IMR-90 (cell line): ENCODE results near the gene DACT2. TPM values are rescaled to one million over a fixed set of nuclear protein-coding genes. Genes with fewer than 3 reads are reported as not detected.
"Not testable (repeated sequence)": the region's sequence is repeated elsewhere in the genome, so short reads cannot be mapped to it uniquely, and the experiment has no call there.

Experiments
- ATAC-seq: fragments of 200-7000 bp; cut with Tn5 transposase; 2 replicates; pipeline ENCODE4 v1.9.1; 2020; ENCODE audit warnings: low read depth, mild to moderate bottlenecking, moderate library complexity
- BruUV-seq: library from RNA; stranded (reverse); fragments of 400-500 nt; replicated peaks from 2 replicates; lab custom pipeline; 2021; lab: Mats Ljungman, UMichigan
- CTCF ChIA-PET: fragments of 300-600 bp; formaldehyde crosslinking; extraction: SDS; loops from one replicate; lab custom pipeline; 2021; ENCODE audit warnings: antibody characterized with exemption; lab: Yijun Ruan, JAX
- POLR2A ChIA-PET: fragments of 300-600 bp; sonication (Branson Sonifier 250); formaldehyde crosslinking; loops from one replicate; lab custom pipeline; 2022; ENCODE audit warnings: antibody characterized with exemption; ENCODE audit not compliant: unreplicated experiment; lab: Charles Lee
- DNase-seq: peaks from one replicate; pipeline ENCODE4 v3.0.0; 2013
- H2AFZ ChIP-seq: replicated peaks from 2 replicates; pipeline ENCODE3; 2013; ENCODE audit warnings: low read length, mild to moderate bottlenecking; ENCODE audit not compliant: poor library complexity
- H2AK5ac ChIP-seq: 2 replicates; pipeline ENCODE4 v1.6.1; 2013; ENCODE audit warnings: low read depth, low read length, inconsistent platforms
- H2AK9ac ChIP-seq: replicated peaks from 2 replicates; pipeline ENCODE3; 2013; ENCODE audit warnings: mild to moderate bottlenecking, low read depth, low read length, moderate library complexity; ENCODE audit not compliant: poor library complexity
- H2BK120ac ChIP-seq: 2 replicates; pipeline ENCODE4 v1.6.1; 2013; ENCODE audit warnings: low read depth, low read length, inconsistent platforms
- H2BK15ac ChIP-seq: 3 replicates; pipeline ENCODE4 v1.6.1; 2013; ENCODE audit warnings: low read depth, low read length, inconsistent platforms
- H2BK20ac ChIP-seq: 2 replicates; pipeline ENCODE4 v1.6.1; 2013; ENCODE audit warnings: low read depth, mild to moderate bottlenecking, inconsistent platforms, low read length, moderate library complexity
- H2BK5ac ChIP-seq: 2 replicates; pipeline ENCODE4 v1.6.1; 2013; ENCODE audit warnings: mild to moderate bottlenecking, low read depth, low read length, inconsistent platforms; ENCODE audit not compliant: poor library complexity, severe bottlenecking
- H3K14ac ChIP-seq: replicated peaks from 2 replicates; pipeline ENCODE4 v1.6.1; 2013; ENCODE audit warnings: low read depth, low read length, inconsistent platforms
- H3K18ac ChIP-seq: 2 replicates; pipeline ENCODE4 v1.6.1; 2013; ENCODE audit warnings: low read depth, low read length, control low read depth
- H3K23ac ChIP-seq: 2 replicates; pipeline ENCODE4 v1.6.1; 2013; ENCODE audit warnings: low read depth, low read length, inconsistent platforms
- H3K27ac ChIP-seq: 2 replicates; pipeline ENCODE4 v1.5.1; 2013; ENCODE audit warnings: mild to moderate bottlenecking, control low read depth, low read length; ENCODE audit not compliant: insufficient read depth
- H3K27me3 ChIP-seq: 2 replicates; pipeline ENCODE4 v1.6.1; 2013; ENCODE audit warnings: low read length; ENCODE audit not compliant: control insufficient read depth, insufficient read depth
- H3K36me3 ChIP-seq: 2 replicates; pipeline ENCODE4 v1.6.1; 2013; ENCODE audit warnings: low read length, mixed read lengths; ENCODE audit not compliant: control insufficient read depth, insufficient read depth
- H3K4ac ChIP-seq: 2 replicates; pipeline ENCODE4 v1.6.1; 2013; ENCODE audit warnings: low read depth, low read length, inconsistent platforms
- H3K4me1 ChIP-seq: 2 replicates; pipeline ENCODE4 v1.6.1; 2013; ENCODE audit warnings: low read length, mixed read lengths; ENCODE audit not compliant: control insufficient read depth, insufficient read depth
- H3K4me2 ChIP-seq: 2 replicates; pipeline ENCODE4 v1.6.1; 2013; ENCODE audit warnings: low read depth, mild to moderate bottlenecking, control low read depth, low read length, moderate library complexity
- H3K4me3 ChIP-seq: 2 replicates; pipeline ENCODE4 v1.5.1; 2013; ENCODE audit warnings: low read depth, mild to moderate bottlenecking, control low read depth, low read length, moderate library complexity; ENCODE audit not compliant: insufficient read depth
- H3K56ac ChIP-seq: 2 replicates; pipeline ENCODE4 v1.6.1; 2013; ENCODE audit warnings: low read length, inconsistent platforms; ENCODE audit not compliant: insufficient read depth; ENCODE audit errors: extremely low read depth
- H3K79me1 ChIP-seq, 2 experiments: 2 replicates each; pipeline ENCODE4 v1.6.1; 2013; ENCODE audit warnings: low read length in 2 of 2, inconsistent platforms in 1 of 2, low read depth in 1 of 2
- H3K9ac ChIP-seq: 2 replicates; pipeline ENCODE4 v1.6.1; 2013; ENCODE audit warnings: low read depth, low read length, control low read depth
- H3K9me1 ChIP-seq: 2 replicates; pipeline ENCODE4 v1.6.1; 2013; ENCODE audit warnings: low read length, inconsistent platforms; ENCODE audit not compliant: insufficient read depth
- H3K9me3 ChIP-seq: 2 replicates; pipeline ENCODE4 v1.6.1; 2013; ENCODE audit warnings: low read length; ENCODE audit not compliant: control insufficient read depth, insufficient read depth
- H4K20me1 ChIP-seq: 2 replicates; pipeline ENCODE4 v1.6.1; 2013; ENCODE audit warnings: low read length, inconsistent platforms; ENCODE audit not compliant: insufficient read depth
- H4K5ac ChIP-seq: 2 replicates; pipeline ENCODE4 v1.6.1; 2013; ENCODE audit warnings: mild to moderate bottlenecking, low read depth, low read length, control low read depth
- H4K8ac ChIP-seq, 2 experiments: 2 replicates each; pipeline ENCODE4 v1.6.1; 2013; ENCODE audit warnings: low read depth in 2 of 2, low read length in 2 of 2, control low read depth in 1 of 2, inconsistent platforms in 1 of 2
- H4K91ac ChIP-seq: 2 replicates; pipeline ENCODE4 v1.6.1; 2013; ENCODE audit warnings: low read depth, low read length, inconsistent platforms; ENCODE audit not compliant: insufficient read depth
- BHLHE40 ChIP-seq: fragments of 150-350 bp; IDR thresholded peaks from 2 replicates; pipeline ENCODE4 v1.6.1; 2016; ENCODE audit warnings: mild to moderate bottlenecking, low read depth, low read length
- CEBPB ChIP-seq: IDR thresholded peaks from 2 replicates; pipeline ENCODE4 v1.6.1; 2012; ENCODE audit warnings: low read depth, low read length, improper control_type of control experiment
- CTCF ChIP-seq: conservative IDR thresholded peaks from 2 replicates; pipeline ENCODE4 v1.5.1; 2012; ENCODE audit warnings: mild to moderate bottlenecking, low read depth, low read length, improper control_type of control experiment
- MAFK ChIP-seq: IDR thresholded peaks from 2 replicates; pipeline ENCODE4 v1.6.1; 2012; ENCODE audit warnings: low read depth, low read length, improper control_type of control experiment
- MAZ ChIP-seq: IDR thresholded peaks from 2 replicates; pipeline ENCODE4 v1.6.1; 2012; ENCODE audit warnings: low read depth, mild to moderate bottlenecking, low read length, improper control_type of control experiment, moderate library complexity, borderline replicate concordance
- RAD21 ChIP-seq: IDR thresholded peaks from 2 replicates; pipeline ENCODE4 v1.6.1; 2012; ENCODE audit warnings: low read length, improper control_type of control experiment
- RFX5 ChIP-seq: IDR thresholded peaks from 2 replicates; pipeline ENCODE4 v1.8.0; 2012; ENCODE audit warnings: low read depth, mild to moderate bottlenecking, low read length, moderate library complexity
- USF2 ChIP-seq: fragments of 150-350 bp; IDR thresholded peaks from 2 replicates; pipeline ENCODE4 v1.6.1; 2017; ENCODE audit warnings: mild to moderate bottlenecking, antibody characterized with exemption, low read length, low read depth
- WGBS, 2 experiments: methylation state at CpG; one replicate each; pipeline versions ENCODE4 v1.1.5 to v1.1.7; 2013; ENCODE audit warnings: missing lambda C conversion rate in 2 of 2; ENCODE audit not compliant: insufficient read length in 1 of 2; ENCODE audit errors: extremely low coverage in 2 of 2; 5-methylcytosine and 5-hydroxymethylcytosine counted together
- dilution Hi-C: fragments of 300-500 bp; cut with HindIII; formaldehyde crosslinking; loops from one replicate; pipeline ENCODE4 v1.14.3; 2018; ENCODE audit warnings: low sequenced_read_pairs; ENCODE audit not compliant: unreplicated experiment
- in situ Hi-C: fragments of 300-500 bp; cut with MboI; formaldehyde crosslinking; loops from 3 replicates; pipeline ENCODE4 v1.14.3; 2019; ENCODE audit warnings: low sequenced_read_pairs, inconsistent platforms, mixed read lengths
- intact Hi-C: fragments of 100-400 bp; cut with micrococcal nuclease; formaldehyde crosslinking; loops from 2 replicates; pipeline ENCODE4 v1.10.0; 2022
- polyA plus RNA-seq, 3 experiments: library from polyadenylated mRNA; depleted of rRNA; stranded (reverse); fragments of >200 nt; gene quantifications; 2 replicates each; pipeline ENCODE4 v1.2.3, GENCODE V29; 2012; ENCODE audit warnings: low replicate concordance in 1 of 3
- total RNA-seq: library from RNA; depleted of rRNA; stranded (reverse); fragments of >200 nt; gene quantifications from 2 replicates; pipeline ENCODE4 v1.2.3, GENCODE V29; 2012

DACT2 gene
- total and polyA plus RNA-seq, 2 of the 4 experiments (the other 2 are of a cell fraction) = not detected

GRCh38 chr6:168268755-168269154 lies 50.8 kb downstream of the DACT2 start:
- no peaks in the 10 kb centered on the region for H3K79me1 ChIP-seq
- ATAC-seq (no peak), DNase-seq (no peak)
- POLR2A ChIA-PET = no interaction called here
- no peak overlapping the region for H3K14ac ChIP-seq
- BruUV-seq = no TSS peak
- H4K20me1 ChIP-seq = no peaks in the 10 kb centered on the region
- no peak overlapping the region for H4K91ac ChIP-seq
- no peak overlapping the region for H3K56ac ChIP-seq
- H3K4me3 ChIP-seq = no peak overlapping the region
- no peak for TF ChIP-seq MAFK
- no peak for TF ChIP-seq CEBPB
- TF ChIP-seq BHLHE40 = no peak
- no peak for TF ChIP-seq MAZ
- no peak for TF ChIP-seq USF2
- TF ChIP-seq RAD21 = no peak
- TF ChIP-seq CTCF = no peak
- TF ChIP-seq RFX5 = no peak
- H3K18ac ChIP-seq = no peak overlapping the region
- H3K4me1 ChIP-seq = no peaks in the 10 kb centered on the region
- no peak overlapping the region for H2AFZ ChIP-seq
- H3K23ac ChIP-seq = no peak overlapping the region
- no peak overlapping the region for H2BK5ac ChIP-seq
- H3K27me3 ChIP-seq = no peaks in the 10 kb centered on the region
- no peak overlapping the region for H2BK15ac ChIP-seq
- no peak overlapping the region for H3K9ac ChIP-seq
- CTCF ChIA-PET = no interaction called here
- in situ Hi-C loops = no loop called here
- H3K9me1 ChIP-seq = no peaks in the 10 kb centered on the region
- no peak overlapping the region for H3K4me2 ChIP-seq
- no peak overlapping the region for H2AK9ac ChIP-seq
- H4K5ac ChIP-seq = no peak overlapping the region
- intact Hi-C loops = no loop called here
- H2BK120ac ChIP-seq = no peak overlapping the region
- H2BK20ac ChIP-seq = no peak overlapping the region
- dilution Hi-C loops = no loop called here
- H2AK5ac ChIP-seq = no peak overlapping the region
- H3K36me3 ChIP-seq = no peaks in the 10 kb centered on the region
- WGBS, 2 experiments = no CpG with 5 or more reads among the region's 1 CpG
- no peak overlapping the region for H3K27ac ChIP-seq
- peaks cover 29% of the 10 kb centered on the region for H3K9me3 ChIP-seq
- H4K8ac ChIP-seq = no peak overlapping the region
- H3K4ac ChIP-seq = no peak overlapping the region

- H2AFZ ChIP-seq, H3K9ac ChIP-seq, ATAC-seq, H3K23ac ChIP-seq, H3K18ac ChIP-seq, H3K4me3 ChIP-seq, H3K79me1 ChIP-seq, H2BK20ac ChIP-seq, H3K27me3 ChIP-seq, H3K4ac ChIP-seq, BruUV-seq, H2AK9ac ChIP-seq, intact Hi-C loops, in situ Hi-C loops, H4K91ac ChIP-seq, dilution Hi-C loops, H2AK5ac ChIP-seq, CTCF ChIA-PET, H3K4me1 ChIP-seq, H4K20me1 ChIP-seq, H4K8ac ChIP-seq, H2BK120ac ChIP-seq, H4K5ac ChIP-seq, H3K14ac ChIP-seq, H3K27ac ChIP-seq, H3K36me3 ChIP-seq, H3K9me1 ChIP-seq, H3K4me2 ChIP-seq, DNase-seq, POLR2A ChIA-PET, H2BK5ac ChIP-seq, H2BK15ac ChIP-seq, H3K56ac ChIP-seq: not testable (repeated sequence)
- WGBS, 2 experiments = no CpG with 5 or more reads among the region's 3 CpGs
- peaks cover 34% of the 10 kb centered on the region for H3K9me3 ChIP-seq
Observed at GRCh38 chr6:168267779-168268178, 51.8 kb downstream of the DACT2 start.
